Stimulated activated CD8-positive, alpha-beta memory T cell treated with anti-CD3 and anti-CD28 coated beads, Interleukin-4, amount 100 ng/mL, for 1 hour (primary cell): Measurements from ENCODE around the gene RAB4A.
"Not testable (repeated sequence)": the region's sequence is repeated elsewhere in the genome, so short reads cannot be mapped to it uniquely, and the experiment has no call there.

Source experiments
- DNase-seq, 2 donors: peaks; one replicate each; pipeline ENCODE4 v3.0.0-alpha.2; 2020; ENCODE audit warnings: low read depth in 2 of 2, low spot score in 1 of 2

Gene RAB4A

GRCh38 chr1:229271448-229272159, 693 bp downstream of the RAB4A start:
- DNase-seq: no peak

DNA sequence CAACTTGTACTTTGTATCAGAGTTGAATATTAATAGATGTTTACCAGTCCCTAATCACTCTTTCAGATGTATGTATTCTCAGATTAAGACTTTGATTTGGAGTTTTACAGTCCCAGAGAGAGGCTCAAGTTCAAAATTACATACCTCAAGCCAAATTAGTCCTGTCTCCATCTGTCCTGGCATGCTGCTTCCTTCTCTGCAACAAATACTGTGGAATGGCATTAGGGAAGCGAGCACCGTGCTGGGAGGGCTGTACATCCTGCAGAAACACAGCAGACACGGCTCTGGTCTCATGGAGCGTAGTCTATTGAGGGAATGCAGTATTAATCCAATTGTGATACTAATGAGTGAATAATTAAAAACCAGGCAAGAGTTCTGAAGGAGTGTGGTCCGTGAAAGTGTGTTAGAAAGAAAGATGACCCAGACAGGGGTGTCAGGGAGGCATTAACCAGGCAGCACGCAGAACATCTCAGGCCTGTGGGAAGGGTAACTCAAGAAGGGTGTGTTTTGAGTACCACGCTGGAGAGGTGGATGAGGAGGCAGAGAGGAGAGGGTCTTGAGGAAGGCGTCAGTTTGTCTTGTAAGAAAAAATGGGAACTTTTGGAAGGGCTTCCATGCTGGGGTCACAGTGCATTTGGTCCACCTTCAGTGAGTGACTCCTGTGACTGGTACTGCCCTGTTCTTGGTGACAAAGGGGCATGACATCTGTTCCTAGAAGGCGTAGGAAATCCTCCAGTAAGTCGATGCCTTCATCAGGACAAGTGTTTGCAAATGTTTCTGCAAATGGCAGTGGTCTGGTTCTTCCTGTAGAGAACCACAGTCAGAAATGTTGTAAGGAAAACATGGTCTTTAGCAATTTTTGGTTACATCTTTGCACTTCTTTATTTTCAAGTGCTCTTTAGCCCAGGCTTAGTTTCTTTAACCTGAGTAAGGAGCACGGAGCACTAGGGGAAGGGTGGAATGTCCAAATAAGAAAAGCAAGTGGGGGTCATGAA, 1.6 kb downstream of the RAB4A start:
- DNase-seq: no peak

DNA sequence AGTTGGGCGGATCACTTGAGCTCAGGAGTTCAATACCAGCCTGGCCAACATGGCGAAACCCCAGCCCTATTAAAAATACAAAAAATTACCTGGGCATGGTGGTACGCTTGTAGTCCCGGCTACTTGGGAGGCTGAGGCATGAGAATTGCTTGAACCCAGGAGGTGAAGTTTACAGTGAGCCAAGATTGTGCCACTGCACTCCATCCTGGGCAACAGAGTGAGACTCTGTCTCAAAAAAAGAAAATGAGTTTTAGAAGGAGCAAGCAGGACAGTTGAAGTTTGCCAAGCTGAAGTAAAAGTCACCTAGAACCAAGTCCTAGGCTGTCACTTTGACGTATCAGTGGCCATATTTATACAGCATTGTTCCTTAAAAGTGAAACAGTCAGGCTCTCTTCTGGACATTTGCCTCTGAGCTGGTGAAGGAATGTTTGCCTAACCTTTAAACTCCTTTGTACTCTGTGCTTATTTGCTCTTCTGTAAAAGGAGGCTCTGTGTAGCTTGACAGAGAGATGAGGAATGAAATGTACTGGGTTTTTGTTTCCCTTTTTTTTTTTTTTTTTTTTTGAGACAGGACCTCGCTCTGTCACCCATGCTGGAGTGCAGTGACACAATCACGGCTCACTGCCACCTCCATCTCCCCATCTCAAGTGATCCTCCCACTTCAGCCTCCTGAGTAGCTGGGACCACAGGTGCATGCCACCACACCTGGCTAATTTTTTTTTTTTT, 2.8 kb downstream of the RAB4A start:
- no peak for DNase-seq

DNA sequence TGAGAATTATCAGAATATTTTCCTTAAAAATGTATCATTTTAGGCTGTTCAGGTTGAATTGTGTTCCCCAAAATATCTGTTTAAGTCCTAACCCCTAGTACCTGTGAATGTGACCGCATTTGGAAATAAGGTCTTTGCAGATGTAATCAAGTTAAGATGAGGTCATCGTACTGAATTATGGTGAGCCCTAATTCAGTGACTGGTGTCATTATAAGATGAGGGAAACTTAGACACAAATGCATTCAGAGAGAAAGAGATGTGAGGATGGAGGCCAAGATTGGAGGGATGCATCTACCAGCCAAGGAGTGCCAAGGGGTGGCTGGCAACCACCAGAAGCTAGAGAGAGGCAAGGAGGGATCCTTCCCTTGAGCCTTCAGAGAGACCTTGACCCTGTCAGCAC, 4.1 kb downstream of the RAB4A start:
- no peak for DNase-seq

- no peak for DNase-seq
These were observed 7.3 kb downstream of the RAB4A start for GRCh38 chr1:229278120-229278741.

- DNase-seq: no peak
These were observed 8.3 kb downstream of the RAB4A start for GRCh38 chr1:229279242-229279641.

- no peak for DNase-seq
These were observed 9.3 kb downstream of the RAB4A start for GRCh38 chr1:229280037-229280828.

- DNase-seq: no peak
These were observed 10.0 kb downstream of the RAB4A start for GRCh38 chr1:229280921-229281320.

DNA sequence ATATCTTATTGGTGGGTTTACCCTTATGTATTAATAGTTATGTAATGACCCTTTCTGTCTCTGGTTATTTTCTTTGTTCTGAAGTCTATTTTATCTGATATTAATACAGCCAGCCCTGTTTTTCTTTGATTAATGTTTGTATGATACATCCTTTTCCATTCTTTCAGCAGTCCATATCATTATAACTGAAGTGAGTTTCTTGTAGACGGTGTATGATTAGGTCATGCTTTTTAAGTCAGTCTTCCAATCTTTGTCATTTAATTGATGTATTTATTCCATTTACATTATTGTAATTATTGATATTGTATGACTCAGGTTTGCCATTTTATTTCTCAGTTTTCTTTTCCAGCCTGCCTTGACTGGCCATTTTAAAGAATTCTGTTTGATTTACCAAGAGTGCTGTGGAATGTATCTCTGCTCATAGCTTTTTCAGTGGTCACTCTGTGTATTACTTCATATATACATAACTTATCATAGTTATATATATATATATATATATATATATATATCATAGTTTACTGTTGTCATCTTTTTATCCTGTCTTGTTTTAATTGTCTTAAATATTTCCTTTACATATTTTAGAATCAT, 10.5 kb downstream of the RAB4A start:
- no peak for DNase-seq

- no peak for DNase-seq
These were observed 11.4 kb downstream of the RAB4A start for GRCh38 chr1:229282295-229282823.

- DNase-seq: no peak
These were observed 12.3 kb downstream of the RAB4A start for GRCh38 chr1:229283183-229283611.

- no peak for DNase-seq
These were observed 14.0 kb downstream of the RAB4A start for GRCh38 chr1:229284887-229285286.

GRCh38 chr1:229285440-229285839, 14.5 kb downstream of the RAB4A start:
- no peak for DNase-seq

DNA sequence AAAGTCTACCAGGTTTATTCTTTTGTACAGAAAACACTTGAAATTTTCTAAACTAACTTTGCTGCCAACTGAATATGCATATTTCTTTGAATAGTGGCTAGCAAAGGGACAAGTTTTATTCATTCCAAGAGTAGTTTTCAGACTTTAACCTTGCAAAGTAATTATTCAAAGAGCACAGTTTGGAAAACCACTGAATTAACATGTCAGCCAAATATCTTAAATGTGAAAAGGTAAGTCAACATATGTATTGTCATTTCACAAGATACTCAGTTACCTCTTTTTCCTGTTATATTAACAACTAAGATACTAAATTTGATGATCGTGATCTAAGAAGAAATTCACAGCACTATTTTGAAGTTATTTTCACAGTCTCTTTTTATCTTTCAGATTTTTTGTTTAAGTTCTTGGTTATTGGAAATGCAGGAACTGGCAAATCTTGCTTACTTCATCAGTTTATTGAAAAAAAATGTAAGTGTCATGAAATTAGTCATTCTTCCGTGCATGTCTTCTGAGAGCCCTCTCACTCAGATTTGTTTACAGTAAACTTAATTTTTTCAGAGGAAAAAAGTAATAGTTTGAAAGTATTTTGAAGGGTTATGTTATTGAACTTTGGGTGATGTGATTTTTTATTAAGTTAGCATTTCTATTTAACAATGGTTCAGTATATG, 15.3 kb downstream of the RAB4A start:
- no peak for DNase-seq

- DNase-seq: no peak
These were observed 16.4 kb downstream of the RAB4A start for GRCh38 chr1:229287267-229287666.

DNA sequence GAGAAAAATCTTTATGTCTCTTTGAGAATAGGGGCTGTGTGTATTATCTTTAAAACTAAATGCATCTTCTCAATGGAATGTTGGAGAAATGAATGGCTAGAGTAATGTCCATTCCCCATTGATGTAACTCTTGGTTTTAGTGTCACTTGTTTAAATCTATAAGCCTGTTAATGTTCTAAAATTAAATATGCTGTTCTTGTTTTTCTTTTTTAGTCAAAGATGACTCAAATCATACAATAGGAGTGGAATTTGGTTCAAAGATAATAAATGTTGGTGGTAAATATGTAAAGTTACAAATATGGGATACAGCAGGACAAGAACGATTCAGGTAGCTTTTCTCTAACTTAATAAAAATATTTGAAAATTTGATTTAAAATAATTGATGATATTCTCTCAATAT, 17.6 kb downstream of the RAB4A start:
- no peak for DNase-seq

DNA sequence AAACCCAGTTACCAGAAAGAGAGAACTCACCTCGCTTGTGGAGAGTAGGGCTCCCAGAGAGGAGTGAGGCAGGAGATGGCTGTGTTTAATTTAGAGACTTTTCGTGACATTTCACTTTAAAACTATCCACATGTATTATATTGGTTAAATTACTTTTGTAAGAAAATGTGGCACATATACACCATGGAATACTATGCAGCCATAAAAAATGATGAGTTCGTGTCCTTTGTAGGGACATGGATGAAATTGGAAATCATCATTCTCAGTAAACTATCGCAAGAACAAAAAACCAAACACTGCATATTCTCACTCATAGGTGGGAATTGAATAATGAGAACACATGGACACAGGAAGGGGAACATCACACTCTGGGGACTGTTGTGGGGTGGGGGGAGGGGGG, 20.8 kb downstream of the RAB4A start:
- not testable (repeated sequence) for DNase-seq

DNA sequence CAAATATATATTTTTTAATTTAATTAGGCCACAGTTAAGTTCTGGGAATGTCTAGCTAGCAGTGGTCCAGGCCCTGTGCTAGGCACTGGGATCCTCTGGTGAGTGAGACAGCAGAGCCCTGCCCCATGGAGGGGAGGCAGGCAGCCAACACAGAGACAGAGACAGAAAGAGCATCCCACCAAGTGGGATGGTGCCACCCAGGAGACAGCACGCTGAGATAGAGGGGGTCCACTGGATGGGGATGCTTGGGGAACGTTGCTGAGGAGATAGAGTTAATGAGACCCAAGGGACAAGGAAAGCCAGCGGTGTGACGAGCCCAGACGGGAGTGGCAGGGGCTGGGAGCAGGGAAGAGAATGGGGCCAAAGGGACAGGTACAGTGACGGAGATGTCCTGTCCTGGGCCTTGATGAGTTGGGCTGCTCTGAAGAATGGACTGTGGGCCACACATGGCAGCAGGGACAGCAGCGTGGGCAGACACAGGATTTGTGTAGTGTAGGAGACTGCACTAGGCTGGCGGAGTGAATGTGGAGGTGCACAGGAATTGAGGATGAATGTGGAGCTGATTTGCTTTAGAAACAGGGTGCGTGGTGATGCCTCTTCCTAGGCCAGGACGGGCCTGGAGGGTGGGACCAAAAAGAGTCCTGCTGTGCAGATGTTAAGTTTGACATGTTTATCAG, 22.8 kb downstream of the RAB4A start:
- no peak for DNase-seq

GRCh38 chr1:229295745-229296144, 24.8 kb downstream of the RAB4A start:
- DNase-seq: no peak
